Measurements from ENCODE around the gene PRKCH. TPM values are rescaled to one million over a fixed set of nuclear protein-coding genes. Genes with fewer than 3 reads are reported as not detected.

PRKCH gene
- total and polyA plus RNA-seq, 10 of the 15 experiments (the other 5 are each of a cell fraction or from before 2014, with no cell fraction given) = 10.7 to 140 (median 33.2) TPM

- TF ChIP-seq RAD51 (IDR thresholded peaks at IDR 0.05) (no peak), PBX3 (IDR thresholded peaks at IDR 0.05; ENCODE audit: insufficient replicate concordance, low read depth, low read length) (no peak), MAX (IDR thresholded peaks at IDR 0.05; ENCODE audit: low read depth, low read length) (no peak), SMARCA5 (IDR thresholded peaks at IDR 0.05) (peak; percentile 79; the same call in 1 of the 2 replicates), NFIC (IDR thresholded peaks at IDR 0.05; ENCODE audit: low read depth, low read length) (no peak), RELA (IDR thresholded peaks at IDR 0.05; ENCODE audit: borderline replicate concordance, partially characterized antibody) (peak; percentile 44), SP1 (IDR thresholded peaks at IDR 0.05; ENCODE audit: low read depth, low read length) (no peak), DPF2 (IDR thresholded peaks at IDR 0.05) (peak; percentile 89), NKRF (conservative IDR thresholded peaks at IDR 0.05) (peak; percentile 62; the same call in 1 of the 2 replicates), USF1 (IDR thresholded peaks at IDR 0.05; ENCODE audit: borderline replicate concordance, extremely low read length, insufficient read depth, low read depth, low read length) (no peak), NR2C1 (IDR thresholded peaks at IDR 0.05) (peak; percentile 58), ZNF207 (IDR thresholded peaks at IDR 0.05; ENCODE audit: borderline replicate concordance) (no peak), YY1 (IDR thresholded peaks at IDR 0.05; ENCODE audit: low read depth, low read length) (no peak), BACH1 (IDR thresholded peaks at IDR 0.05; ENCODE audit: borderline replicate concordance) (peak; percentile 31; the same call in 1 of the 2 replicates), RBBP5 (conservative IDR thresholded peaks at IDR 0.05) (no peak), MTA2 (IDR thresholded peaks at IDR 0.05; ENCODE audit: low read depth) (no peak), IRF4 (IDR thresholded peaks at IDR 0.05; ENCODE audit: low read depth, low read length) (no peak), STAT1 (conservative IDR thresholded peaks at IDR 0.05) (0 out of 2 replicates have a peak, but pooled peaks have one; percentile 55), ZNF24 (IDR thresholded peaks at IDR 0.05) (no peak), BCLAF1 (IDR thresholded peaks at IDR 0.05) (no peak), RELB (IDR thresholded peaks at IDR 0.05; ENCODE audit: low read depth) (0 out of 2 replicates have a peak, but pooled peaks have one; percentile 35)
These were observed at the start of gene PRKCH (continued) for GRCh38 chr14:61321385-61322010.

Measured in GM12878 (cell line).